ENCODE measurements around the gene TCP10L. TPM values are rescaled to one million over a fixed set of nuclear protein-coding genes. Genes with fewer than 3 reads are reported as not detected.
"Not testable (repeated sequence)": the region's sequence is repeated elsewhere in the genome, so short reads cannot be mapped to it uniquely, and the experiment has no call there.

TCP10L gene
- polyA plus RNA-seq, 5 donors, result 0.43 to 0.96 (median 0.64) TPM

GRCh38 chr21:32587120-32587519 is 1.8 kb upstream of the TCP10L start:
- no peak for DNase-seq

DNA sequence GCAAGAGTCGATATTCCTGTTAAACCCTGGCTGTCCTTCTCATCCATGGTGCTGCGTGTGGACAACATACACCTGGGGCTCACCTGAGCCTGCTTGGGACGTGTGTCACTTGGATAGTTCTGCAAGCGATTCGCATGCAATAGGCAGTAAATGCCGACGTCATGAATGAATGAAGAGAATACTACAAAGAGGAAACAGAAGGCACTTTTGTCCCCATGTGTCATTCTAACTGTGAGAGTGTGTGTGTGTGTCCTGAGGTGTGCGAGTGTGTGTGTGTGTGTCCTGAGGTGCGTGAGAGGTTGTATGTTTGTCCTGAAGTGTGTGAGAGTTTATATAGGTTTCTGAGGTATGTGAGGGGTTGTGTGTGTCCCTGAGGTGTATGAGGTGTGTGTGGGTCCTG is 647 bp upstream of the TCP10L start:
- no peak for DNase-seq

DNA sequence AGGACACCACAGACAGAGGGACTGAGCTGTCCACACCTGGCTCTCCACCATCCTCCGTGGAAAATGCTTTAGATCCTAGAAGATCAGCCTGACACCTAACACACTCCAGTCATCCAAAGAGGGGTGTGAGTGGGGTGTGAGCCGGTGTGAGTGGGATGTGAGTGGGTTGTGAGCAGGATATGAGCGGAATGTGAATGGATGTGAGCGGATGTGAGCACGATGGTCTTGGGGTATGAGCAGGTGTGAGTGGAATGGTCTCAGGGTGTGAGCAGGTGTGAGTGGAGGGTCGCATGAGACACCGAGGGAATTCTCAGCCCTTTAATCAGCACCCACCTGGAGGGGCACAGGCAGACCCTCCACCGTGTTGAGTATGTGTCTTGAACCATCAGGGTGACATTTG is 851 bp downstream of the TCP10L start:
- DNase-seq, result no peak

DNA sequence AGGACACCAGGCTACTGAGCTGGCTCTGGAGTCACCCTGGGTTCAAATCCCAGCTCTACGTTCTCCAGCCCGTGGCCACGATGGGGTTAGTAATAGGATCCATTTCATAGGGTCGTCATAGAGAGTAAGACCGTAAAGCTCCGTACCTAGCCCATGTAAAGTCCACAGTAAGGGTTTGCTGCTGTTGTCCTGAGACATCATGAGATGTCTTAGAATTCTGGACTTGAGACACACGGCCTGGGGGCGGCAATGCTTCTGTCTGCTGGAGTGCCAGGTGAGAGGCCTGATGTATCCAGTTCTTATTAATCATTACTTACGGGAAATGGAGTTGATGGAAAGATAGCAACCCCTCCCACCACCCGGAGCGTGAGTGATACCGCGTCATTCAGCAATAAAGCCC is 3.6 kb downstream of the TCP10L start:
- DNase-seq, result no peak

GRCh38 chr21:32580949-32581348 is 4.4 kb downstream of the TCP10L start:
- no peak for DNase-seq

GRCh38 chr21:32578107-32578691 is 7.1 kb downstream of the TCP10L start:
- DNase-seq, result no peak

DNA sequence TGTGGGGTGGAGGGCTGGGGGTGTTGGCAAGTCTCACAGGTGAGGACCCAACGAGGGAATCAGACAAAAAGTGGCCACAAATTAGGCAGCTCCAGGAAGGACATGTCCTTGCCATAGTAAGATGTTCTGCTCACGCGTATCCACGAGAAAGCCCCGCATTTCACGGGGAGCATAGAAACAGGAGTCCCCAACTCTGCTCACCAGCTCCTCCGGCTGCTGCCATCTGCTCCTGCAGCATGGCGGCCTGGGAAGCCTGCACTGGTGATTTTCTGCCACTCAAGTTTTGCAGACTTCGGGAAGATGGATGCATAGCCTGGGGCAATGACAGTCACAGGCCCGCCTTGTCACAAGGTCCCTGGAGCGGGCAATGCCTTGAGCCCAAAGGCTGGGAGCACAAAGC is 9.3 kb downstream of the TCP10L start:
- no peak for DNase-seq

DNA sequence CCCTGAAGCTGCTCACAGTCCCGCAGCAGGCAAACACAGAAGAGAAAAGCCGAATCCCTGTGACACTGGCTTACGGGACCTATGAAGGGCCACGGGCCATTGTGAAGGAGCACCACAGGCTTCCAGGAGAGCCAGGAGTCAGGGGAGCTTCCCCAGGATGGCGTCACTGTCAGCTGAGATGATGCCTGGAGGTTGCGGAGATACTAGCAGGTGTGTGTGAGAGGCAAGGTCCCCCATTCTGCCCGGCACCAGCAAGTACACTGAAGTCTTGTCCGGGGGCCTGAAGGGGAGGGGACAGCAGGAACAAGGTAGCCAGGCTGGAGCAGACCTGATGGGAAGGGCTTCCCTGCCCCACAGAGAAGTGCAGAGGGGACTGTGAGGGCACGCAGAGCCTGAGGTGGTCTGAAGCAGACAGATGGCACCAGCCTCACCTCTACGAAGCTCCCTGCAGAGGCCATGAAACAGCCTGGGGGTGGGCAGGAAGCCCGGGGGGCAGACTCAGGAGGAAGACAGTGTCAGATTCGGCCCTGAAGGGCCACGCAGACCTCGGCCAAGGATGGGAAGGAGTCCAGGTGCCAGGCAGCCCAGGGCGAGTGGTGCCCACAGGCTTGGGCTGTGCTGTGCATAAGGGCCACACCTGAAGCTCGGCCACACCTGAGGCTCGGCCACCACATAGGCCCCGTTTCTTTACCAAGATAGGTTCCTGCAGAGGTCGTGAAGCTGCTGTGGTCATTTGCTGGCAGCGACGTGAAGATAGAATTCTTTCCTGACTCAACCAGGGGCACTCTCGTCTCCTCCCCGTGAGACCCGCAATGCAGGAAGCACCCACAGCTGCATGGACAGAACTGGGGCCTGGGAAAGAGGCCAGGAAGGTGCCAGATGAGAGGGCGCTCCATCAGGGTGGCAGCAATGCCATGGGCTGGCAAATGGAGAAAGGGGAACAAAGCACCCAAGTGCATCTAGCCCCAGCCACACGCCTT is 10.1 kb downstream of the TCP10L start:
- no peak for DNase-seq

- no peak for DNase-seq
Observed at GRCh38 chr21:32572574-32573420, 12.5 kb downstream of the TCP10L start.

DNA sequence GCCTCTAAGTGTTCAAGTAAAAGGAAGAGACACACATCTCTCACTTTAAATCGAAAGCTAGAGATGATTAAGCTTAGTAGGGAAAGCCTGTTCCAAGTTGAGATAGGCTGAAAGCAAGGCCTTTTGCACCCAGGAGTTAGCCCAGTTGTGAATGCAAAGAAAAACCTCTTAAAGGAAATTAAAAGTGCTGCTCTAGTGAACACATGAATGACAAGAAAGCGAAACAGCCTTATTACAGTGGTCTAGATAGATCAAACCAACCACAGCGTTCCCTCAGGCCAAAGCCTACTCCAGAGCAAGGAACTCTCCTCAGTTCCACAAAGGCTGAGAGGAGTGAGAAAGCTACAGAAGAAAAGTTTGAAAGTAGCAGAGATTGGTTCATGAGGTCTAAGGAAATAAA is 14.9 kb downstream of the TCP10L start:
- no peak for DNase-seq

DNA sequence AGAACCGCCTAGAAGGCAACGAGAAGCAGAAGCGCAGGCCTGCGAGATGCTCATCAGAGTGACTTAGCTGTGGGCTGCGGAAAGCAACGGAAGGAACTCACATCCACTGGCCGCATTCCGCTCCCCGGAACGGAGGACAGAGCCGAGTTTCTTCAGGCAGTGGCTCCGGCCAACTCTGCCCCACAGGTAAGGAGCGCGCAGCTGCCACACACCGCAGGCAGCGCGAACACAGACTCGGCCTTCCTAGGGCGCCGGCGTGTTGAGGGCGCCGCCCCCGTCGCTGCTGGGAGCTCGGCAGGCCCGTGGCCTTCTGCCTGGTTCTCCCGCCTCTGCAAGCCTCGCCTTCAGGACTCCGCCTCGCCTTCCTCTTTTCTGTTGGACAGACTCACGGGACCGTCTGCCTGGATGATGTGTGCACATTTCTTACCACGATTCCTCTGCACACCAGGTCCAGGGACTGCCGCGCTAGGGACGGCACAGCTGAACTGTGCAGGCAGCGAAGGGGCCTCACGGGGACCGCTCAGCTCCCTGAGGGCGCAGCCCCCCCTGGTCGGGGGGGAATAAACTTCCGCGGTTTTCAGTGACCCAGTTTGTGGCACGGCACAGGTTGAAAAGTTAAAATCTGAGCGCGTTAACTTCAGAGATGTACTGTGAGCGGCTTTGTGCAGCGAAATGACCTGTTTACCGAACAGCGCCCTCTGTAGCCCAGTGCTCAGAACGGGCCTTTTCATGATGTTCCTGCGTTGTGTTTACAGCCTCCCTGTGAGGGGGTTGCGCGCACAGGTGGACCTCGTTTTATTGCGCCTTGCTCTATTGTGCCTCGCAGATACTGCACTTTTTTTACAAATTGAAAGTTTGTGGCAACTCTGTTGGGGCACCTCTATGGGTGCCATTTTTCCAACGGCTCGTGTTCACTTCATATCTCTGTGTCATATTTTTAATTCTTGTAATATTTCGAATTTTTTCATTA is 15.8 kb downstream of the TCP10L start:
- DNase-seq, result peak; percentile 62

DNA sequence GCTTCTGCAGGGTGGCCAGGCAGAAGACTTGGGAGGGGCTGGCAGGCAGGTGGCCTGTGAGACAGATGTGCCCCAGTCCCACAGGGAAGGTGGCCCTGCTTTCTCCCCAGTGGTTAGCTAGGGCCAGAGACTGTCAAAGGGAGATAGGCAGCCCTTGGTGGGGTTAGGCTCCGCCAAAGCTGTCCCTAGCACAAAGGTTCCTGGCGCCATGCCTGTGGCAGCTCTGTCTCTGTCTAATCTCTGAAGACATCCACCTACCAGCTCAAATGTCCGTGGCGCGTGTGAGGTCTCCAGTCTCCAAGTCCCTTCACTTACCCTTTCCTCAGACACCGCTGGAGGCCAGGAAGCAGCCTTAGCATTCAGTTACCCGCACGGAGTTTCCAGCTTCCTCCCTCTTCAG is 17.7 kb downstream of the TCP10L start:
- DNase-seq, result no peak

- DNase-seq, result no peak
Observed at GRCh38 chr21:32566741-32567389, 18.5 kb downstream of the TCP10L start.

GRCh38 chr21:32565856-32566465 is 19.4 kb downstream of the TCP10L start:
- no peak for DNase-seq

GRCh38 chr21:32562915-32563314 is 22.4 kb downstream of the TCP10L start:
- DNase-seq, result no peak

- peak; percentile 8 to 37 for DNase-seq
Observed at GRCh38 chr21:32562426-32562825, 22.9 kb downstream of the TCP10L start.

GRCh38 chr21:32561476-32561875 is 23.8 kb downstream of the TCP10L start:
- DNase-seq, result not testable (repeated sequence)

DNA sequence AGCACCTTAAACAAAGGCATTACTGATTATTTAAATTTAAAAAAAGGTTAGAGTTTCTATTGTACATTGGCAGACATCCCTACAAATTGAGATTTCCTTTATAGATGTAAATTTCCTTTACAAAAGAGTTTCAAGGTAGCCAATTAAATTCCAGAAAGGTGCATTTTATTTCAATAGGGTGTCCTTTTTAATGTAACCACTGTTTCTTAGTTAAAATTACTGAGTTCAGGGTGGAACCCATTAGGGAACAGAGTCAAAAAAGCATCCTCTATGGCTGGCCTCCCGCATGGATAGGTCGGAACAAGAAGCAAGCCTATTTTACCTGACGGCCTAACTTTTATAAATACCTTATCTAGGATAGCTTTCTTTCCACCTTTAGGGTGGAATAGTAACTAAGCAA is 24.4 kb downstream of the TCP10L start:
- DNase-seq, result no peak

- no peak for DNase-seq
Observed at GRCh38 chr21:32559006-32559610, 26.2 kb downstream of the TCP10L start.

- DNase-seq, result no peak
Observed at GRCh38 chr21:32558106-32558505, 27.2 kb downstream of the TCP10L start.

Data from right lung (tissue), 5 donors.